Astrocyte (in vitro differentiated cells and primary cell): ENCODE measurements around the gene ZSCAN1. TPM values are rescaled to one million over a fixed set of nuclear protein-coding genes. Genes with fewer than 3 reads are reported as not detected.
"Not testable (repeated sequence)": the region's sequence is repeated elsewhere in the genome, so short reads cannot be mapped to it uniquely, and the experiment has no call there.

Experiments
- DNase-seq: peaks from one replicate; pipeline ENCODE4 v3.0.0-alpha.2; 2010; ENCODE audit warnings: low read depth
- FAIRE-seq: peaks from 2 replicates; lab custom pipeline; 2011; peaks lifted over from hg19 to GRCh38; lab: Jason Lieb, UNC
- H2AFZ ChIP-seq: 2 replicates; pipeline ENCODE4 v1.6.0; 2012; ENCODE audit warnings: low read depth, low read length, inconsistent platforms
- H3K27ac ChIP-seq: 2 replicates; pipeline ENCODE4 v1.5.1; 2011; ENCODE audit warnings: low read depth, low read length, inconsistent platforms
- H3K27me3 ChIP-seq: 2 replicates; pipeline ENCODE4 v1.6.0; 2011; ENCODE audit warnings: low read length, inconsistent platforms; ENCODE audit not compliant: insufficient read depth
- H3K36me3 ChIP-seq: 2 replicates; pipeline ENCODE4 v1.5.1; 2011; ENCODE audit warnings: low read length, inconsistent platforms; ENCODE audit not compliant: insufficient read depth
- H3K4me1 ChIP-seq: 2 replicates; pipeline ENCODE4 v1.5.1; 2011; ENCODE audit warnings: low read length, inconsistent platforms; ENCODE audit not compliant: insufficient read depth
- H3K4me2 ChIP-seq: 2 replicates; pipeline ENCODE4 v1.6.0; 2012; ENCODE audit warnings: low read length, inconsistent platforms
- H3K4me3 ChIP-seq: 2 replicates; pipeline ENCODE4 v1.5.1; 2011; ENCODE audit warnings: low read depth, mild to moderate bottlenecking, low read length, inconsistent platforms; ENCODE audit not compliant: insufficient read depth
- H3K79me2 ChIP-seq: 2 replicates; pipeline ENCODE4 v1.6.0; 2012; ENCODE audit warnings: mild to moderate bottlenecking, low read length, inconsistent platforms; ENCODE audit not compliant: insufficient read depth
- H3K9ac ChIP-seq: 2 replicates; pipeline ENCODE4 v1.6.0; 2012; ENCODE audit warnings: mild to moderate bottlenecking, low read length, inconsistent platforms
- H3K9me3 ChIP-seq: 2 replicates; pipeline ENCODE4 v1.5.1; 2012; ENCODE audit warnings: low read depth, mild to moderate bottlenecking, low read length, inconsistent platforms; ENCODE audit not compliant: insufficient read depth
- H4K20me1 ChIP-seq: 2 replicates; pipeline ENCODE4 v1.6.0; 2012; ENCODE audit warnings: low read length, inconsistent platforms; ENCODE audit not compliant: insufficient read depth
- H3K27ac Mint-ChIP-seq: one replicate; pipeline ENCODE4 v1.8.0; 2021; ENCODE audit warnings: mild to moderate bottlenecking, mixed read lengths; ENCODE audit not compliant: unreplicated experiment
- H3K27me3 Mint-ChIP-seq: one replicate; pipeline ENCODE4 v1.8.0; 2021; ENCODE audit warnings: low read depth, mixed read lengths; ENCODE audit not compliant: unreplicated experiment
- H3K36me3 Mint-ChIP-seq: one replicate; pipeline ENCODE4 v1.8.0; 2021; ENCODE audit warnings: low read depth, mixed read lengths; ENCODE audit not compliant: unreplicated experiment
- H3K4me1 Mint-ChIP-seq: one replicate; pipeline ENCODE4 v1.8.0; 2021; ENCODE audit warnings: low read depth, mixed read lengths; ENCODE audit not compliant: unreplicated experiment
- H3K4me3 Mint-ChIP-seq: one replicate; pipeline ENCODE4 v1.8.0; 2021; ENCODE audit warnings: mild to moderate bottlenecking, moderate library complexity, mixed read lengths; ENCODE audit not compliant: unreplicated experiment
- H3K9me3 Mint-ChIP-seq: one replicate; pipeline ENCODE4 v1.8.0; 2021; ENCODE audit warnings: mild to moderate bottlenecking, mixed read lengths; ENCODE audit not compliant: unreplicated experiment
- EZH2 ChIP-seq: IDR thresholded peaks from 2 replicates; pipeline ENCODE4 v1.6.1; 2012; ENCODE audit warnings: mild to moderate bottlenecking, low read length, inconsistent platforms; ENCODE audit not compliant: insufficient read depth
- total RNA-seq: library from RNA; stranded (reverse); gene quantifications from 2 replicates; pipeline ENCODE4 v1.2.1, GENCODE V29; 2021
- TF ChIP-seq, protein P1 (sequence below): IDR thresholded peaks from 2 replicates; pipeline ENCODE4 v1.5.1; 2011; ENCODE audit warnings: low read depth, mild to moderate bottlenecking, inconsistent platforms, low read length, moderate library complexity; ENCODE audit not compliant: insufficient read depth

Gene ZSCAN1
- total RNA-seq, 1 donor from 2014 or later = not detected

DNA sequence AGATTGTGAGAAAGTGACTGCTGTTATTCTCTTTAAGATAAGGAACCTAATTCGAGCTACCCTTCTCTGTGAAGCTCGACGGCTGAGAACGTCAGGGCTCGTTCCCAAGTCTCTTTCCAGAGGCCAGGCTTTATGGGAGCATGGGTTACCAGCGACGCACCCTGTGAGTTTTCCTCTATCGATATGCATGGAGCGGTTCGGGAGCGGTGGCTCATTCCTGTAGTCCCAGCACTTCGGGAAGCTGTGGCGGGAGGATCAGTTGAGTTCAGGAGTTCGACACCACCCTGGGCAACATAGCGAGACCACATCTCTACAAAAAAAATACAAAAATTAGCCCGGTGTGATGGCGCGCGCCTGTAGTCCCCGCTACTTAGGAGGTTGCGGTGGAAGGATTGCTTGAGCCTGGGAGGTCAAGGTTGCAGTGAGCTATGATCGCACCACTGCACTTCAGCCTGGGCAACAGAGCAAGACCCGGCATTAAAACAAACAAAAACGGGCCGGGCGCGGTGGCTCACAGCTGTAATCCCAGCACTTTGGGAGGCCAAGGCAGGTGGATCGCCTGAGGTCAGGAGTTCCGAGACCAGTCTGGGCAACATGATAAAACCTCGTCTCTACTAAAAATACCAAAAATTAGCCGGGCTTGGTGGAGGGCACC lies 30.5 kb upstream of the ZSCAN1 start:
- Mint-ChIP-seq H3K27me3 (no peaks in the 10 kb centered on the region), H3K4me3 (peak overlapping the region; percentile 93), H3K27ac (peak overlapping the region; percentile 72), H3K4me1 (peaks cover 12% of the 10 kb centered on the region), H3K9me3 (peaks cover 80% of the 10 kb centered on the region), H3K36me3 (peaks cover 82% of the 10 kb centered on the region)
- Histone ChIP-seq H3K4me1 (no peaks in the 10 kb centered on the region), H3K27me3 (no peaks in the 10 kb centered on the region), H3K4me2 (peak overlapping the region; percentile 89), H3K4me3 (peak overlapping the region; percentile 78), H4K20me1 (no peaks in the 10 kb centered on the region), H3K9ac (peak overlapping the region; percentile 89), H3K36me3 (peaks cover 9% of the 10 kb centered on the region), H3K9me3 (peaks cover 64% of the 10 kb centered on the region), H3K27ac (no peak overlapping the region), H3K79me2 (peaks cover 36% of the 10 kb centered on the region), H2AFZ (peak overlapping the region; percentile 98)
- DNase-seq (no peak), FAIRE-seq (no peak)
- TF ChIP-seq EZH2 = no peak
- TF ChIP-seq, protein P1, sequence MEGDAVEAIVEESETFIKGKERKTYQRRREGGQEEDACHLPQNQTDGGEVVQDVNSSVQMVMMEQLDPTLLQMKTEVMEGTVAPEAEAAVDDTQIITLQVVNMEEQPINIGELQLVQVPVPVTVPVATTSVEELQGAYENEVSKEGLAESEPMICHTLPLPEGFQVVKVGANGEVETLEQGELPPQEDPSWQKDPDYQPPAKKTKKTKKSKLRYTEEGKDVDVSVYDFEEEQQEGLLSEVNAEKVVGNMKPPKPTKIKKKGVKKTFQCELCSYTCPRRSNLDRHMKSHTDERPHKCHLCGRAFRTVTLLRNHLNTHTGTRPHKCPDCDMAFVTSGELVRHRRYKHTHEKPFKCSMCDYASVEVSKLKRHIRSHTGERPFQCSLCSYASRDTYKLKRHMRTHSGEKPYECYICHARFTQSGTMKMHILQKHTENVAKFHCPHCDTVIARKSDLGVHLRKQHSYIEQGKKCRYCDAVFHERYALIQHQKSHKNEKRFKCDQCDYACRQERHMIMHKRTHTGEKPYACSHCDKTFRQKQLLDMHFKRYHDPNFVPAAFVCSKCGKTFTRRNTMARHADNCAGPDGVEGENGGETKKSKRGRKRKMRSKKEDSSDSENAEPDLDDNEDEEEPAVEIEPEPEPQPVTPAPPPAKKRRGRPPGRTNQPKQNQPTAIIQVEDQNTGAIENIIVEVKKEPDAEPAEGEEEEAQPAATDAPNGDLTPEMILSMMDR = no peak

DNA sequence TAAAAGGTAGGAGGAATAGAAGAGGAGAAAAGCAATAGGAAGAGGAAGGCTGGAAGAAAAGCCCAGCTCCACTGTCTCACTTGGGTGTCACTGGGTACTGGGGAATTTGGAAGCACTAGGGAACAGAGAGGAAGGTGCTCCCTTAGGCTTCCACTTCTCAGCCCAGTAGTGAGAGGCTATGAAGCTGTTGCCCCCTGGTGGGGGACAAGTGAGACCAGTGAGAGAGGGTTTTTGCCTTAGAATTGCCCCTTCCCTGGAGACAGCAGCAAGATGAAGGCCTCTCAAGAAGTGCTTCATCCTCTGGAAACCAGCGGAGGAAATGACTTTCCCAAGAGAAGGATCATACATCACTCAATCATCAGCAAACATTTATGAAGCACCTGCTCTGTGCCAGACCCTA lies 26.5 kb upstream of the ZSCAN1 start:
- TF ChIP-seq, protein P1 = no peak
- no peak for TF ChIP-seq EZH2
- Histone ChIP-seq H3K79me2 (peaks cover 13% of the 10 kb centered on the region), H3K27me3 (no peaks in the 10 kb centered on the region), H2AFZ (no peak overlapping the region), H3K9ac (no peak overlapping the region), H3K36me3 (peaks cover 9% of the 10 kb centered on the region), H3K4me1 (no peaks in the 10 kb centered on the region), H4K20me1 (no peaks in the 10 kb centered on the region), H3K9me3 (peaks cover 45% of the 10 kb centered on the region), H3K27ac (no peak overlapping the region), H3K4me2 (no peak overlapping the region), H3K4me3 (no peak overlapping the region)
- H3K36me3 Mint-ChIP-seq = peaks cover 75% of the 10 kb centered on the region
- H3K4me3 Mint-ChIP-seq = no peak overlapping the region
- FAIRE-seq = no peak
- no peak for DNase-seq
- peaks cover 5% of the 10 kb centered on the region for H3K4me1 Mint-ChIP-seq
- H3K9me3 Mint-ChIP-seq = peaks cover 76% of the 10 kb centered on the region
- H3K27me3 Mint-ChIP-seq = no peaks in the 10 kb centered on the region
- no peak overlapping the region for H3K27ac Mint-ChIP-seq

DNA sequence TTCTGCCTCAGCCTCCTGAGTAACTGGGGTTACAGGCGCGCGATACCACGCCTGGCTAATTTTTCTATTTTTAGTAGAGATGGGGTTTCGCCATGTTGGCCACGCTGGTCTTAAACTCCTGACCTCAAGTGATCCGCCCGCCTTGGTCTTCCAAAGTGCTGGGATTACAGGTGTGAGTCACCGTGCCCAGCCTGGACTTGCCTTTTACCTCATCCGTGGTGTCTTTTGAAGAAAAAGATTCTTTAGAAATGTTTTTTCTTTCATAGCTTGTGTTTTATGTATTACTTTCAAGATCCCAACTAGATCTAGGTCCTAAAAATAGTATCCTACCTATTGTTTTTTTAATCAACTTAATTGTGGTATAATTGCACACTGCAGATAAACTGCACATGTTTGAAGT lies 24.9 kb upstream of the ZSCAN1 start:
- H3K27ac Mint-ChIP-seq, H3K36me3 ChIP-seq, FAIRE-seq, H3K27ac ChIP-seq, H3K79me2 ChIP-seq, H3K27me3 Mint-ChIP-seq, H3K4me3 Mint-ChIP-seq, H3K9ac ChIP-seq, H4K20me1 ChIP-seq, DNase-seq, H3K27me3 ChIP-seq, H2AFZ ChIP-seq, H3K4me1 ChIP-seq, H3K4me1 Mint-ChIP-seq: not testable (repeated sequence)
- Histone ChIP-seq H3K4me3 (peak overlapping the region; percentile 52), H3K4me2 (peak overlapping the region; percentile 84), H3K9me3 (peaks cover 45% of the 10 kb centered on the region)
- H3K36me3 Mint-ChIP-seq = peaks cover 80% of the 10 kb centered on the region
- peaks cover 78% of the 10 kb centered on the region for H3K9me3 Mint-ChIP-seq
